ENCODE results near the gene FADS6.

Gene FADS6

DNA sequence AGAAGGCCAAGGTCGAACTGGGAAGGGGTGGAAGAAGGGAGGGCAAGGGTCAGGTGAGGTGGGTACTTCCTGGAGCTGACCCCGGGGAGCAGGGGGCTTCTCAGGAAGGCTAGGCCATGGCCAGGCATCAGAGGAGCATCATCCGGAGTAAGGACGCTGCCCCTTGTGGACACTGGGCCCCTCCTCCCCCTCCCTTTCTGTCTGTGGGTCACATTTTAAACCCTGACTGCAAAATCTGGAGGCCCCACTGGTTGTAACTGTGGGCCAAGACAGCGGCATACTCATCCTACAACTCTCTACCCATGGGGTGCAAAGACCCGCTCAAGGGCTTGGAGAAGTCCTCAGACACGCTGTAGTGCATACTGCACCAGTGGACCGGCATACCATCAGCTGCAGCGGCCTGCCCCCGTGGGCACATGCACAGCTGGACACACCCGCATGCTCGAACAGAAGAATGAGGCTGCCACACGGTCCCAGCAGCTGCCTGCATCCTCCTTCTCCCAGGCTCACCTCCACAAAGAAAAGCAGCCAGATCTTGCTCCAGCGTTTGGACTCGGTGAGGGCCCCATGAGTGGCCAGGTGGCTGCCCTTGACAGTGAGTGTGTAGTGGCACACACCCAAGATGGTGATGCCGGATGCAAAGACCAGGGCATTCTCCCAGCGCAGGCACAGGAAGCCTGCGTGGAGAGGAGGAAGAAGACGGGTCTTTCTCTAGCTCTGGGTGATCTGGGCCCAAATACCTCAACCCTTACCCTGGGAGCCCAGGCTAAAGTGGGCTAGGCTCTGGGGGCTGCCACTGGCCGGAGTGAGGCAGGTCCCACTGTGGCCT is 1.2 kb downstream of the FADS6 start:
- H3K4me3 ChIP-seq (ENCODE audit: low read depth, low read length), result no peak overlapping the region

DNA sequence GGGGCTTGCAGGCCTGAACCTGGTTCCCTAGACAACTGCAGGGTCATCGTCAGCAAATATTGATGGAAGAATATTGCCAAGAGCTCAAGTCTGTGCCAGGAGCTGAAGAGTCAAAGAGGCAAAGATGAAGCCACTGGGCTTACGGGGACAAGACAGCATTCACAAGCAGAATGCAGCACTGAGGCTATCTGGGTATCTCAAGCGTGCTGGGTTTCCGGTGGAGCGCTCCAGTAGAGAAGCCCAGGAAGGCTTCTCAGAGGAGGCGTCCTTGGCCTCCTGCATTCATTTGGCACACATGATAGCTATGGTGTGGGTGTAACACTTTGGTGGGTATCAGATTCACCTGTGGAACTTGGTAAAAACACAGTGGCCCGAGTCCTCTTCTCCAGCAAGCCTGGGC is 2.9 kb downstream of the FADS6 start:
- no peak overlapping the region for H3K4me3 ChIP-seq (ENCODE audit: low read depth, low read length)

- no peak overlapping the region for H3K4me3 ChIP-seq (ENCODE audit: low read depth, low read length)
Observed at GRCh38 chr17:74888469-74888868, 5.0 kb downstream of the FADS6 start.

DNA sequence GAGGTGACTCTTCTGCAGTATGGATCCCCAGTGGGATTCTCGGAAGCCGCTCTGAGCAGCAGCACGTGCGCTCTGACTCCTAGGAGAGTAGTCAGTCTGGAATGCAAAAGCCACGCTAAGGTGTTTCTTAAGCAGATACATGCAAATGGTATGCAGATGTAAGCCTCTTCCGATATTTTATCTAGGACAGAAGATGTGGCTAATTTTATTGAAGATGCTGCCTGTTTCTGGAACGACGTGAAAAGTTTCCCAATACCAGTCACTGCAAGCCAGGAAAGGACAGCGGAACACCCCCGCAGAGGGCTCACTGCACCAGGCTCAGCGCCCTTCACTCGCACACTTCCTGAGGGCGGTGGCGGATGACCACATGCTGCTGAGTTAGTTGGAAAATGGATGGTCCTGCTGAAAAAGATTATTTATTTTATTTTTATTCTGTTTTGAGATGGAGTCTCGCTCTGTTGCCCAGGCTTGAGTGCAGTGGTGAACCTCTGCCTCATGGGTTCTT is 10.1 kb downstream of the FADS6 start:
- H3K4me3 ChIP-seq (ENCODE audit: low read depth, low read length), result no peak overlapping the region

- H3K4me3 ChIP-seq (ENCODE audit: low read depth, low read length), result no peak overlapping the region
Observed at GRCh38 chr17:74882517-74883240, 10.8 kb downstream of the FADS6 start.

DNA sequence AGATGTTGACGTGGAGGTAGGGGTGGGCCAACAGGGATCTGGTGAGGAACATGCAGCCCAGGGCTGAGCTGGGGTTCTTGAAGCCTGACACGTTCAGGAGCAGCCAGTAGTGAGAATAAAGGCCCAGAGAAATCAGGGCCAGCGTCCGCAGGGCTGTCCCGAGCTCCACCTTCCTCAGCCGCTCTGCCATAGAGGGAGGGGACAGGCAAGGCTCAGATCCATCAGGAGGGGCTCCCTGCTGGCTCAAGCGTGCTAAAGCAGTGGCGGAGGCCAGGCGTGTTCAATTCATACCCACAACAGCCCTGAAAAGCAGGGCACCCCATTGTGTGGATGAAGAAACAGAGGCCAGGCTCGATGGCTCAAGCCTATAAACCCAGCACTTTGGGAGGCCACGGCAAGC is 12.4 kb downstream of the FADS6 start:
- H3K4me3 ChIP-seq (ENCODE audit: low read depth, low read length), result no peak overlapping the region

DNA sequence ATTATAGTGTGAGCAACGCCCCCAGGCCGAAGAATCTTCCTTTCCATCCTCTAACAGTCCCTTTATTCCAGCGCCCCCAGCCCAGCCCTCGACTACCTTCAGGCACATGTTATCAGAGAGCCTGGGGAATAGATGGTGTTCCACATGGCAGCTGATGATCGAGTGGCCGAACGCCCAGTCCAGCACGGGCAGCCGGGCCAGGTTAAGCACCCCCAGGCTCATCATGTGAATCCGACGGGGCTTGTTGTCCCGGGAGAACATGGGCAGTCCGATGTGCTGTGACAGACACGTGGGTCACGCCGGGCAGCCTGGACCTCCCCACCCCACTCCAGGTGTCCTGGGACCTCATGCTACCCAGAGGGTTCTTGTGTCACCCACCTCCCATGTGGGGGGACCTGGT is 14.1 kb downstream of the FADS6 start:
- H3K4me3 ChIP-seq (ENCODE audit: low read depth, low read length), result no peak overlapping the region

DNA sequence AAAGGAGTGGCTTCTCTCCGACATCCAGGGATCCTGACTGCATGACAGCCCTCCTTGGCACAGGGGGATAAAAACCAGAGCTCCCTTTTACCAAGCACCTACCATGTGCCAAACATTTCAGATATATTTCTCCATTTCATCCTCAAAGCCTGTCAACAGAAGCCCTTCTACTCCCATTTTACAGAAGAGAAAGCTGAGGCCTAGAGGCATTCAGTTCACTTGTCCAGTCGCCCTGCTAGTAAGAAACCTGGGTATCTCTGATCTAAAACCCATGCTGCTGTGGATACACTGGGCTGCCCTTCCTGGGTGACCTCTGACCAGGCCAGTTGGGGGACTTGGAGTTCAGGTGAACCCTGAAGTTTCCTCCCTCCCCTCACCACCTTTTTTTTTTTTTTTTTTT is 14.8 kb downstream of the FADS6 start:
- H3K4me3 ChIP-seq (ENCODE audit: low read depth, low read length), result no peak overlapping the region

DNA sequence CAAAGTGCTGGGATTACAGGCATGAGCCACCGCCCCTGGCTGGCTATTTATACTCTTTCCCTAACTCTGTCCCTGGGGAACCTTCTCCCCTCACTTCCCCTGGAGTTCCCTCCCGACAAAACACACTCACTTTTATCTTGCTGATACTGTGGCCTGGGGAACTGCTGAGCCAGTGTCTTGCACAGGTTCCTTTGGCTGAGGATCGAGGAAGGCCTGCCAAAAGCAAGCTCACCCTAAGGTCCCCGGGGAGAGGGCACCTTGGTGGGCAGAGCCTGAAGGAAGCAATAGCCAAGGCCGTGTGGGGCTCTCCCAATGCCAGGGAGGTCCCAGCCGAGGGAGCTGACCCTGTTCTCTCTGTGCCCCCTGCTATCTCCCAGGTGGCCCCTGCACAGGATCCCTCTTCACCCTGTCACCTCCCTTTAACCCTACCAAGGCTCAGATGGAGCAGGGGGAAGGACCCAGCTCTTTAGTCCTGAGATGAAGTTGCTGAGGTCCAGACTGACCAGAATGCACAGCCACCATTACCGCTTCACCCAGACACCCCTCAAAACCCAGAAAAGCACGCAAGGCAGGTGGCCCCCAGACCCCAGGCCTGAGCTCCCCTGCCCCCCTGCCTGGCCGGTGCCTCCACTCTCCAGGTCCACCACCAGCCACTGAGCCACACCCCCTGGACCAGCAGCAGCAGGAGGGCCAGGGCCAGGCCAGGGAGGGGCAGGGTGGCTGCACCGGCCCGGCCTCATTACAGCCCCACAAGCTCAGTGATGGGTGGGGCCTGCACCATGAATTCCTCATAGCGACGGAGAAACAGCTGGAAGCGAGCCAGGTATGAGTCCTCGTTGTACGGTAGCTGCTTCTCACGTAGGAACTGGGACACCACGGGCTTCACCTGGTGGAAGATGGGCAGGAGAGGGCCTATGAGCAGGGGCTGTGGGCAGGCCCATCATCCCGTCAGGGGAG is 15.6 kb downstream of the FADS6 start:
- H3K4me3 ChIP-seq (ENCODE audit: low read depth, low read length), result no peak overlapping the region

DNA sequence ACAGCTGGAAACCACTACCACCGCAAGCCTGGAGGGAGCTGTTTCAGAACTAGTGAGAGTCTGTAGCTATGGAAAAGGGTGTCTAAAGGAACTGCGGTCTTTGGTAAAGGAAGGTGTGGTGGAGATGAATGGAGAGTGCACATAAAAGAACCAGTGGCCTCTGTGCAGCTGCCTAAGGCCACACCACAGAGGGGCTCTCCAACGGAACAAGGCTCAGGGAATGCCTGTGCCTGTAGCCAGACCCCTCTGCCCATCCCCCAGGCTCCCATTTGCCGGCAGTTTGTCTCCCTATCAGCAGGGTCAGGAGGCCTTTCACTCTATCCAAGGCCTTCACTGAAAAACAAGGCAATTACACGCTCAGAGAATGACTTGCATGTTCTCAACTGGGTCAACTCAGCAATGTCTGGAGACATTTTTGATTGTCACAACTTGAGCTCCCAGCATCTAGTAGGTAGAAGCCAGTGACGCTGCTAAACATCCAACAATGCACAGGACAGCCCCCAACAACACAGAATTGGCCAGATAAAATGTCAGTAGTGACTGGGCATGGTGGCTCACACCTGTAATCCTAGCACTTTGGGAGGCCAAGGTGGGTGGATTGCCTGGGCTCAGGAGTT is 17.3 kb downstream of the FADS6 start:
- no peak overlapping the region for H3K4me3 ChIP-seq (ENCODE audit: low read depth, low read length)

DNA sequence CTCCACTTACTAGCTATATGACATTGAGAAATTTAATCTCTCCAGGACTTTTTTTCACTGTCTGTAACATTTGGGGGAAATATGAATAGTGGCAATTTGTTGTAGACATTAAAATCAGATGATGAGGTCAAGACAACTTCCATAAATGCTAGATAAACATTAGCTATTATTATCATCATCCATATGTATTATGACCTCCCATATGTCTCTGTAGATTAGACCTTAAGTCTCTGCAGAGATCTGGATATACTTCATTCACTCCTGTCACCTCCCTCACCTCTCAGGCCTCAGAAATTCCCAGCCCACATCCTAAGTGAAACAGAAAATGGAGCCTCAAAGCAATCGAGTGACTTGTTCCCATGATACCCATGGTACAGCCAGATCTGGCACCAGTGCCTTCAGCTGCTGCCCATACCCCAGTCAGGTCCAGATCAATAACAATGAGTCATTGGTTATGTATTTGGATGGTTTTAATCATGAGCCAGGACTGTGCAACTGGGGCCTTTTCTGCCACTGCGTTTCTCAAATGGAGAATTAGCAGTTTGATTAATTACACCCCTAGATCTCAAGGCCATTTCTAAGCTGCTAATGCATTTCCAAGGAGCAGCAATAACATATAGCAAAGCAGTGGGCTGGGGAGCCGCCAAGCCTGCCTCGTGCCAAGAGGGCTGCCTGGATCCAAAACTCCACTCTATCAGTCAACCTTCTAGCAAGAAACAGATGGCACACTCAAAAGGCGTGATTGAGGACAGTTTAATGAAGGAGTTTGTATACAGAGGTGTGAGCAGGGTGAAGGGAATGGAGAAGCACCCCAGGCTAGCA is 18.1 kb downstream of the FADS6 start:
- H3K4me3 ChIP-seq (ENCODE audit: low read depth, low read length), result no peak overlapping the region

GRCh38 chr17:74874615-74875037 is 18.8 kb downstream of the FADS6 start:
- H3K4me3 ChIP-seq (ENCODE audit: low read depth, low read length), result no peak overlapping the region

DNA sequence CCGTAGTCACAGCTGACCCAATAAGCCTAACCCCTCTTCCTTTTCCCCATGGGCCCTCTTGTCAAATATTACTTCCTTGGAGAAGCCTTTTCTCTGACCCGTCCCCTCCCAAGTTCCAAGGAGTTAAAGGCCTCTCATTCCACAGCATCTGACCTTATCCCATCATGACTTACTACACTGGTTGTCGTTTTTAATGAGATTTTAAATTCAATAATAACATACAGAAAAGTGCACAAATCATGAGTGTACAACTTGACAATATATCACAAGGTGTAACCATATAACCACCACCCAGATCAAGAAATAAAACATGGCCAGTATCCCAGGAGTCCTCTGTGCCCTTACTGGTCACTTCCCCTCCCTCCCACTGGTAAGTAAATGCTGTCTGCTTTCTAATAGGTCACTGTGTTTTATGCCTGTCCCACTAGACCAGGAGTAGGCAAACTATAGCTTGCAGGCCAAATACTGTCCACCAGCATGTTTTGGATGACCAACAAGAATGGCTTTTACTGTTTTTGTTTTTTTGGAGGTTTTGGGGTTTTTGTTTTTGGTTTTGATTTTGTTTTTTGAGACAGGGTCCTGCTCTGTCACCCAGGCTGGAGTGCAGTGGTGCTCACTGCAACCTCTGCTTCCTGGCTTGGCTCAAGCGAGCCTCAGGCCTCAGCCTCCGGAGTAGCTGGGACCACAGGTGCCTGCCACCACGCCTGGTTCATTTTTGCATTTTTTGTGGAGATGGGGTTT is 19.4 kb downstream of the FADS6 start:
- peak overlapping the region; percentile 53 for H3K4me3 ChIP-seq (ENCODE audit: low read depth, low read length)

DNA sequence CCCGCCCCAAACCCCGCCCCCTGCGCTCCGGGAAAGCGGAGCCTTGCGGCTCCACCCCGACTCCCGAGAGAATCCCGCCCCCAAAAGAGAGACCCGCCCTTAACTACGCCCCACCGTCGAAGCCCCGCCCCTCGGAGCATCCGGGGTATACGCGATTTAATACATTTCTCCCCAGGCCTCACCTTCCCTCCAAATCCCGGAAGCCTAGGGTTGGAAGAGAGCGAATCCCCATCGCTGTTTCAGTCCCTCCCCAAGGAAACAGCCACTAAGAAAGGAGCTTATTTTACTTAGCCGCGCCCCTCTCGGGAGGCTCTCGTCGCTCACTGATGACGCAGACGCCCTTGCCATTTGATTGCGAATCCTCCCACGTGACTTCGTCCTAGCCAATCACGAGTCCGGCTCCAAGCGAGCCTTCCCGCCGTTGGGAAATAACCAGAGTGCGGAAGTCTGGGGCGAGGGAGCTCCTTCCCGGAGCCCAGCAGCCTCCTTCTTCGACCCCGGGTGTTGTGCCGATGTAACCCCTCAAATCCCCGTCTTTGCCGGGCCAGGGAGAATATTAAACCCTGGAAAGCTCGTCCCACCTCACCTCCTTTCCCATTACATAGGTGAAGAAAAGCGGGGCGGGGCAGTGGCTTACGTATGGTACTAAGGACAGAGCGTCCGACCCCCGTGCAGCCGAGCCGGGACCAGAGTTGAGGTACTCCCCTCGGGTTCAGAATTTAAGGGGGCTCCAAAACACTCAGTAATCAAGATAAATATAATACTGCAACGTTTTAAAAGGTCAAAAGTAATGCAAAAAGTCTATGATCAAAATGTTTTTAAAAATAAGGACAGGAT is 20.2 kb downstream of the FADS6 start:
- H3K4me3 ChIP-seq (ENCODE audit: low read depth, low read length), result peak overlapping the region; percentile 77

DNA sequence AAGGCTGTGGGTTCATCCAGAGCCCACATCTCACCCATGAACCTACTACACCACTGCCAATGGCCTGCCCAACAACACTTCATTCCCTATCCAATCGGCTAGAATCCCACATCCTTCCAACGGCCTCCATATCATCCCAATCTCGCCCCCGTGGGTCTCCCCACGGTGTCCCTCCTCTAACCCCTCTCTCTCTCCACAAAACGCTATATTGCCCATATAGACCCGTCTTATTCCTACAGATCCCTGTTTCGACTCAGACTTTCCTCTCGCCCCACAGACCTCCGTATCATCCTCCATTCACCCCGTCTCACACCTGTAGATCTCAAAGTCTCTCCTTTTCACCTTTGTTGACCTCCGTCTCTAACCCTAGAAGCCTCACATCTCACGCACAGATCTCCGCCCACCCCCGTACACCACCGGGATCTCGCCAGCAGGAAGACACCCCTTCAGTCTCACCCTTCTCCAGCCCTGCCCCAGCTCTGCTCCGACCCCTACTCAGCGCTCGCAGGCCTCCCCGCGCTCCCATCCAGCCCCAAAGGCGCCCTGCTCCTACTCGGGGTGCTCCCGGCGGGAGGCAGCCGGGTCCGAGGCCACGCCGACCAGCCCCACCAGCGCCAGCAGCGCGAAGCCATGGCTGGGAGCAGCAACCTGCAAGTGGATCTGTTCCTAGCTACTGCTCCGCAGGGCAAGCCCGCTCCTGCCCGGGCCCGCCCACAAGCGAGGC is 21.0 kb downstream of the FADS6 start, which contains the start of gene FDXR:
FDXR (minus strand) TSS at position 682 of the 724 bp plus-strand sequence; CDS start at position 632, 50 bp downstream.
- H3K4me3 ChIP-seq (ENCODE audit: low read depth, low read length), result peak within 1 kb of the TSS; percentile 77

GRCh38 chr17:74871356-74872076 is 21.9 kb downstream of the FADS6 start:
- peak overlapping the region; percentile 77 for H3K4me3 ChIP-seq (ENCODE audit: low read depth, low read length)

DNA sequence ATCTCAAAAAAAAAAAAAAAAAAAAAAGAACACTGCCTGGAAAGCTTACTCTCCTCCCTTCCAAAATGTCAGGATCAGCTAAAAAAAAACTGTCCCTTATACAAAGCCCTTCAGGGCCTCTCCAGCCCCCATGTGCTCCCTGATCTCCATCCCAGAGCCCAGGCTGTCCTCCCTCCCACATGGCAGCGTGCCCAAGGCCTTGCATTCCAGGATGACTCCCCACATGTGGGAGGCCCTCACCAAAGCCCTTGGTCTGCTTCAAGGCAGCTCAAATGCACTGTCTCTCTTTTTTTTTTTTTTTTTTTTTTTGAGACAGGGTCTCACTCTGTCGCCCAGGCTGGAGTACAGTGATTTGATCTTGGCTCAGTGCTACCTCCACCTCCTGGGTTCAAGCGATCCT is 22.9 kb downstream of the FADS6 start:
- no peak overlapping the region for H3K4me3 ChIP-seq (ENCODE audit: low read depth, low read length)

Data from iPS-11a (cell line).